Motor neuron (in vitro differentiated cells): Measurements from ENCODE around the gene COX20. TPM values are rescaled to one million over a fixed set of nuclear protein-coding genes. Genes with fewer than 3 reads are reported as not detected.

Source experiments
- ATAC-seq, 8 experiments: fragments of 200-7000 bp; cut with Tn5 transposase; replicated peaks in 6 of 8; 2 replicates each; pipeline ENCODE4 v1.8.0; 2021; ENCODE audit warnings: mild to moderate bottlenecking in 8 of 8, moderate library complexity in 8 of 8
- H3K27ac ChIP-seq, 2 donors: fragments of 250-450 bp; sonication (Bioruptor Pico); 2 replicates each; pipeline ENCODE4 v1.9.0; 2021; ENCODE audit warnings: antibody characterized with exemption in 2 of 2, mild to moderate bottlenecking in 2 of 2, moderate library complexity in 1 of 2
- H3K4me1 ChIP-seq, 2 donors: fragments of 250-450 bp; sonication (Bioruptor Pico); replicated peaks in 1 of 2; 2 replicates each; pipeline ENCODE4 v1.6.1; 2021; ENCODE audit warnings: antibody characterized with exemption in 2 of 2, mild to moderate bottlenecking in 2 of 2, moderate library complexity in 1 of 2
- H3K4me3 ChIP-seq, 5 donors: fragments of 250-450 bp; sonication (Bioruptor Pico); 2 replicates each; pipeline ENCODE4 v1.9.0; 2021; ENCODE audit warnings: antibody characterized with exemption in 5 of 5, mild to moderate bottlenecking in 5 of 5, moderate library complexity in 4 of 5
- WGBS, 10 experiments: fragments of 450-650 bp; shearing (Covaris generic); methylation state at CpG; one replicate each; pipeline ENCODE4 v1.0.0; 2022; 5-methylcytosine and 5-hydroxymethylcytosine counted together
- in situ Hi-C, 9 experiments: fragments of 400-800 bp; cut with MboI; loops; one replicate each; pipeline ENCODE4 v1.15.0; 2021; ENCODE audit warnings: low sequenced_read_pairs in 9 of 9, low pct_unique_long_range_greater_than_20kb in 2 of 9; ENCODE audit not compliant: unreplicated experiment in 9 of 9
- total RNA-seq, 8 experiments: library from RNA; unstranded; fragments of 300-600 nt; gene quantifications; 2 replicates each; pipeline versions ENCODE4 v1.2.3 to v1.2.4, GENCODE V29; 2022

COX20 gene
- total RNA-seq, 8 experiments from 2014 or later, result 27.0 to 110 (median 73.8) TPM

- WGBS, 10 experiments, result 40 to 81% (median 65%) methylated on average over 1 to 11 of the region's 14 CpGs
- no peaks in the 10 kb centered on the region for H3K4me1 ChIP-seq
Measured at GRCh38 chr1:244802041-244802440, 33.4 kb upstream of the COX20 start.

GRCh38 chr1:244802556-244803239, 32.8 kb upstream of the COX20 start:
- Histone ChIP-seq H3K27ac (no peak overlapping the region), H3K4me1 (no peaks in the 10 kb centered on the region), H3K4me3 (no peak overlapping the region)
- no peak for ATAC-seq
- in situ Hi-C loops, result loop anchor here in 1 of 9 experiments (25.0 kb wide), 1 partner anchor 190 kb away; no protein-coding TSS in a partner anchor
- whole genome bisulfite sequencing, 10 experiments, result 52 to 89% (median 80%) methylated on average over 1 to 12 of the region's 16 CpGs; no CpG with 5 or more reads in 1 of the 10 experiments

More at GRCh38 chr1:244802041-244802440, 33.4 kb upstream of the COX20 start:
- Histone ChIP-seq H3K27ac (no peak overlapping the region), H3K4me3 (no peak overlapping the region)
- in situ Hi-C loops, result loop anchor here in 1 of 9 experiments (25.0 kb wide), 1 partner anchor 190 kb away; no protein-coding TSS in a partner anchor
- ATAC-seq, result no peak

- WGBS, 10 experiments, result 54 to 95% (median 85%) methylated on average over 1 to 8 of the region's 8 CpGs
- Histone ChIP-seq H3K4me3 (no peak overlapping the region), H3K4me1 (no peaks in the 10 kb centered on the region), H3K27ac (no peak overlapping the region)
- in situ Hi-C loops, result loop anchor here in 1 of 9 experiments (25.0 kb wide), 1 partner anchor 193 kb away; no protein-coding TSS in a partner anchor
- ATAC-seq, result no peak
Measured at GRCh38 chr1:244804841-244805240, 30.6 kb upstream of the COX20 start.

GRCh38 chr1:244807138-244807537, 28.3 kb upstream of the COX20 start:
- ATAC-seq, result no peak
- in situ Hi-C loops, result loop anchor here in 1 of 9 experiments (25.0 kb wide), 1 partner anchor 195 kb away; no protein-coding TSS in a partner anchor
- Histone ChIP-seq H3K27ac (no peak overlapping the region), H3K4me3 (no peak overlapping the region), H3K4me1 (no peaks in the 10 kb centered on the region)

GRCh38 chr1:244810221-244810620, 25.2 kb upstream of the COX20 start:
- Histone ChIP-seq H3K4me3 (no peak overlapping the region), H3K4me1 (no peaks in the 10 kb centered on the region), H3K27ac (no peak overlapping the region)
- WGBS, 10 experiments, result 83 to 100% (median 88%) methylated on average over 2 to 22 of the region's 22 CpGs; no CpG with 5 or more reads in 2 of the 10 experiments
- no peak for ATAC-seq
- in situ Hi-C loops, result loop anchor here in 1 of 9 experiments (25.0 kb wide), 1 partner anchor 198 kb away; no protein-coding TSS in a partner anchor

- in situ Hi-C loops, result loop anchor here in 1 of 9 experiments (25.0 kb wide), 1 partner anchor 201 kb away; no protein-coding TSS in a partner anchor
- H3K4me3 ChIP-seq, result no peak overlapping the region
- no peaks in the 10 kb centered on the region for H3K4me1 ChIP-seq
- 40 to 100% (median 94%) methylated on average over 1 to 6 of the region's 6 CpGs; no CpG with 5 or more reads in 2 of the 10 experiments for WGBS, 10 experiments
- no peak for ATAC-seq
- H3K27ac ChIP-seq, result no peak overlapping the region
Measured at GRCh38 chr1:244813327-244813726, 22.1 kb upstream of the COX20 start.

GRCh38 chr1:244815600-244816099, 19.8 kb upstream of the COX20 start:
- Histone ChIP-seq H3K4me1 (no peaks in the 10 kb centered on the region), H3K27ac (no peak overlapping the region), H3K4me3 (no peak overlapping the region)
- in situ Hi-C loops, result loop anchor here in 1 of 9 experiments (25.0 kb wide), 1 partner anchor 203 kb away; no protein-coding TSS in a partner anchor
- 0 to 69% (median 32%) methylated on average over 1 to 15 of the region's 15 CpGs; no CpG with 5 or more reads in 1 of the 10 experiments for WGBS, 10 experiments
- peak in 3 of 8 experiments; percentile 33 to 44 (median 40) for ATAC-seq

GRCh38 chr1:244817415-244817894, 18.0 kb upstream of the COX20 start:
- Histone ChIP-seq H3K4me3 (no peak overlapping the region), H3K27ac (no peak overlapping the region), H3K4me1 (no peaks in the 10 kb centered on the region)
- ATAC-seq, result no peak
- 50 to 94% (median 73%) methylated on average over 3 to 12 of the region's 12 CpGs; no CpG with 5 or more reads in 1 of the 10 experiments for WGBS, 10 experiments
- in situ Hi-C loops, result loop anchor here in 1 of 9 experiments (25.0 kb wide), 1 partner anchor 205 kb away; no protein-coding TSS in a partner anchor

- H3K27ac ChIP-seq, result no peak overlapping the region
- WGBS, 10 experiments, result 79 to 100% (median 96%) methylated on average over 1 to 2 of the region's 2 CpGs; no CpG with 5 or more reads in 3 of the 10 experiments
Measured at GRCh38 chr1:244820131-244820530, 15.3 kb upstream of the COX20 start.

GRCh38 chr1:244821134-244821533, 14.3 kb upstream of the COX20 start:
- peaks cover 0 to 2% of the 10 kb centered on the region in 2 donors for H3K4me1 ChIP-seq
- WGBS, 10 experiments, result 20 to 100% (median 67%) methylated on average over 1 to 3 of the region's 3 CpGs; no CpG with 5 or more reads in 3 of the 10 experiments
- H3K27ac ChIP-seq, result no peak overlapping the region
- peak in 1 of 8 experiments; percentile 38 for ATAC-seq
- in situ Hi-C loops, result loop anchor here in 1 of 9 experiments (25.0 kb wide), 1 partner anchor 209 kb away; no protein-coding TSS in a partner anchor
- H3K4me3 ChIP-seq, result no peak overlapping the region

More at GRCh38 chr1:244820131-244820530, 15.3 kb upstream of the COX20 start:
- ATAC-seq, result no peak
- H3K4me3 ChIP-seq, result no peak overlapping the region
- in situ Hi-C loops, result loop anchor here in 1 of 9 experiments (25.0 kb wide), 1 partner anchor 208 kb away; no protein-coding TSS in a partner anchor
- H3K4me1 ChIP-seq, result no peaks in the 10 kb centered on the region

GRCh38 chr1:244822878-244823277, 12.6 kb upstream of the COX20 start:
- in situ Hi-C loops, result loop anchor here in 1 of 9 experiments (25.0 kb wide), 1 partner anchor 211 kb away; no protein-coding TSS in a partner anchor
- H3K27ac ChIP-seq, result no peak overlapping the region
- H3K4me3 ChIP-seq, result no peak overlapping the region
- H3K4me1 ChIP-seq, result peaks cover 0 to 2% of the 10 kb centered on the region in 2 donors
- ATAC-seq, result no peak
- WGBS, 10 experiments, result 40 to 100% (median 92%) methylated on average over 1 to 10 of the region's 11 CpGs; no CpG with 5 or more reads in 2 of the 10 experiments

GRCh38 chr1:244826712-244827111, 8.7 kb upstream of the COX20 start:
- H3K4me1 ChIP-seq, result peaks cover 0 to 2% of the 10 kb centered on the region in 2 donors
- WGBS, 10 experiments, result 74 to 100% (median 89%) methylated on average over 1 to 4 of the region's 4 CpGs; no CpG with 5 or more reads in 1 of the 10 experiments
- ATAC-seq, result no peak
- in situ Hi-C loops, result no loop called here
- no peak overlapping the region for H3K4me3 ChIP-seq
- H3K27ac ChIP-seq, result no peak overlapping the region

GRCh38 chr1:244830639-244831038, 4.8 kb upstream of the COX20 start:
- Histone ChIP-seq H3K4me3 (no peak overlapping the region), H3K4me1 (peaks cover 8 to 9% of the 10 kb centered on the region in 2 donors), H3K27ac (no peak overlapping the region)
- in situ Hi-C loops, result no loop called here
- WGBS, 10 experiments, result 51 to 94% (median 72%) methylated on average over 2 to 3 of the region's 3 CpGs
- ATAC-seq, result no peak
